Mucosa of descending colon (tissue), 3 donors: Measurements from ENCODE around the gene TARS3. TPM values are rescaled to one million over a fixed set of nuclear protein-coding genes. Genes with fewer than 3 reads are reported as not detected.

ENCODE experiments used
- ATAC-seq: fragments of 200-7000 bp; cut with Tn5 transposase; one replicate; pipeline ENCODE4 v1.9.1; 2020; ENCODE audit warnings: mild to moderate bottlenecking, moderate library complexity
- DNase-seq, 3 donors: peaks; one replicate each; pipeline ENCODE4 v3.0.0-alpha.2; 2020
- H3K36me3 ChIP-seq: fragments of 200-600 bp; one replicate; pipeline ENCODE4 v1.8.0; 2021; ENCODE audit warnings: low read depth, mild to moderate bottlenecking
- H3K4me1 ChIP-seq: fragments of 200-600 bp; one replicate; pipeline ENCODE4 v1.8.0; 2021; ENCODE audit warnings: low read depth, mild to moderate bottlenecking
- H3K4me3 ChIP-seq: fragments of 200-600 bp; one replicate; pipeline ENCODE4 v1.8.0; 2021; ENCODE audit warnings: mild to moderate bottlenecking
- H3K9me3 ChIP-seq: fragments of 200-600 bp; one replicate; pipeline ENCODE4 v1.8.0; 2021; ENCODE audit warnings: mild to moderate bottlenecking
- CTCF ChIP-seq: fragments of 200-600 bp; IDR thresholded peaks from one replicate; pipeline ENCODE4 v1.8.0; 2022; ENCODE audit warnings: antibody characterized with exemption, mild to moderate bottlenecking
- intact Hi-C, 2 donors: fragments of 100-400 bp; cut with DNase I in 1 of 2; cut with micrococcal nuclease in 1 of 2; formaldehyde crosslinking; loops; one replicate each; pipeline versions ENCODE4 v1.11.0 to v1.11.1; 2022; cut with DNase I, micrococcal nuclease
- total RNA-seq, 3 donors: library from RNA; stranded (reverse); fragmentation: NEBNext Ultra II Directional in 2 of 3; extraction: Animal tissue kit (Norgen Biotek cat#: 25700) in 2 of 3; gene quantifications; one replicate each; pipeline versions ENCODE4 v1.2.1 to v1.2.4, GENCODE V29; 2021 to 2023
- donor health status: DM: no; HTN: no; CAD: no; lungs with moderate emphysema.
- donor health status: DM: no; HTN: no; CAD: no.
- donor health status: DM: no; HTN: yes; CAD: no.

The TARS3 gene
- total RNA-seq, 3 donors from 2014 or later: 7.3 to 22.6 (median 9.2) TPM

DNA sequence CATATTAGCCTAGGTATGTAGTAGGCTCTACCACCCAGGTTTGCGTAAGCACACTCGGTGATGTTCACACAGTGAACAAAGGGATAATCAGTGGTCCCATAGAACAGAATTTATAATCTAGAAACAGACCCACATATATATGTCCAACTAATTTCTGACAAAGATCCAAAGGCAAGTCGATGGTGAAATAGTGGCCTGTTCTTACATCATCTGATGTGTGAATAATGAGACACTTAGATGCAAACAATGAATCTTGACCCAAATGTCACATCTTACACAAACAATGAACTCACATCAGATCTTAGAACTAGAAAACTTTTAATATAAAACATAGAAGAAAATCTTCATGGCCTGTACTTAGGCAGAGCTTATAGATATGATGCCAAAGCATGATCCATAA lies 54.5 kb downstream of the TARS3 start:
- no peaks in the 10 kb centered on the region for H3K36me3 ChIP-seq
- peaks cover 7% of the 10 kb centered on the region for H3K9me3 ChIP-seq
- TF ChIP-seq CTCF: no peak
- H3K4me3 ChIP-seq: no peak overlapping the region
- ATAC-seq: no peak
- intact Hi-C loops: no loop called here
- H3K4me1 ChIP-seq: no peaks in the 10 kb centered on the region
- DNase-seq: no peak

DNA sequence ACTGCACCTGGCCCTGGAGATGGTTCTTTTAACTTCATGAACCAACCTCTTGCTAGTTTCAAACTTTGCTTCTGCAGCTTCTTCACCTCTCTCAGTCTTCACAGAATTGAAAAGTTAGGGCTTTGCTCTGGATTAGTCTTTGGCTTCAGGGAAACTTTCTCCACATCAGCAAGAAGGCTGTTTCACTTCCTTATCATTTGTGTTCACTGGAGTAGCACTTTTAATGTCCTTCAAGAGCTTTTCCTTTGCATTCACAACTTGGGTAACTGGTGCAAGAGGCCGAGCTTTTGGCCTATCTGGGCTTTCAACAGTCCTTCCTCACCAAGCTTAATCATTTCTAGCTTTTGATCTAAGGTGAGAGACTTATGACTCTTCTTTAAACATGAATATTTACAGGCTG lies 56.4 kb downstream of the TARS3 start:
- H3K36me3 ChIP-seq: no peaks in the 10 kb centered on the region
- peaks cover 7% of the 10 kb centered on the region for H3K9me3 ChIP-seq
- no peak for TF ChIP-seq CTCF
- ATAC-seq (no peak), DNase-seq (no peak)
- intact Hi-C loops: no loop called here
- no peak overlapping the region for H3K4me3 ChIP-seq
- H3K4me1 ChIP-seq: no peaks in the 10 kb centered on the region

GRCh38 chr15:101664303-101664913 lies 59.9 kb downstream of the TARS3 start:
- intact Hi-C loops: no loop called here
- ATAC-seq: no peak
- Histone ChIP-seq H3K4me3 (no peak overlapping the region), H3K36me3 (no peaks in the 10 kb centered on the region), H3K4me1 (no peaks in the 10 kb centered on the region), H3K9me3 (peaks cover 7% of the 10 kb centered on the region)
- DNase-seq: no peak
- no peak for TF ChIP-seq CTCF

- no peak for TF ChIP-seq CTCF
- no peak for DNase-seq
- no peak for ATAC-seq
- Histone ChIP-seq H3K36me3 (no peaks in the 10 kb centered on the region), H3K4me3 (no peak overlapping the region), H3K9me3 (peaks cover 4% of the 10 kb centered on the region), H3K4me1 (peaks cover 5% of the 10 kb centered on the region)
- intact Hi-C loops: no loop called here
Observed at GRCh38 chr15:101662203-101662602, 62.1 kb downstream of the TARS3 start.

GRCh38 chr15:101660005-101660404 lies 64.3 kb downstream of the TARS3 start:
- no peak for ATAC-seq
- no peak for TF ChIP-seq CTCF
- Histone ChIP-seq H3K9me3 (no peaks in the 10 kb centered on the region), H3K36me3 (no peaks in the 10 kb centered on the region), H3K4me3 (no peak overlapping the region), H3K4me1 (peaks cover 5% of the 10 kb centered on the region)
- intact Hi-C loops: no loop called here
- DNase-seq: no peak
